ENCODE data around the gene LBHD2. TPM values are rescaled to one million over a fixed set of nuclear protein-coding genes. Genes with fewer than 3 reads are reported as not detected.

LBHD2 gene
- total and polyA plus RNA-seq, 2 of the 8 experiments (the other 6 are each of a cell fraction or from before 2014, with no cell fraction given): not detected

- Histone ChIP-seq H2BK120ac (replicated peaks; ENCODE audit: low read depth, low read length) (no peak overlapping the region), H4K8ac (ENCODE audit: extremely low read depth, insufficient read depth, low read length) (no peak overlapping the region; the same call in 1 of the 2 replicates), H2BK20ac (ENCODE audit: low read length) (no peak overlapping the region), H3K4me1 (replicated peaks in 1 of 4; ENCODE audit: control insufficient read depth in 3 of 4, insufficient read depth in 4 of 4, low read length in 3 of 4) (peaks cover 0 to 6% (median 0%) of the 10 kb centered on the region in 4 experiments; a peak in 2 of 7 replicates), H3K9me3 (ENCODE audit: insufficient read depth in 2 of 2, low read depth in 1 of 2, low read length in 1 of 2) (no peaks in the 10 kb centered on the region), H3K4me3 (ENCODE audit: extremely low read depth in 1 of 4, insufficient read depth in 2 of 4, low read depth in 3 of 4, low read length in 4 of 4) (no peak overlapping the region), H3K18ac (ENCODE audit: extremely low read depth, low read length) (no peak overlapping the region), H2BK15ac (ENCODE audit: low read length) (no peak overlapping the region), H2BK12ac (ENCODE audit: low read depth, low read length) (no peak overlapping the region), H3K4me2 (ENCODE audit: insufficient read depth in 1 of 2, low read depth in 2 of 2, low read length in 2 of 2) (no peak overlapping the region), H3K56ac (replicated peaks; ENCODE audit: insufficient read length, low read depth, low read length) (no peak overlapping the region), H3K27me3 (replicated peaks in 1 of 4; ENCODE audit: control insufficient read depth in 3 of 4, extremely low read depth in 1 of 4, insufficient read depth in 3 of 4, low read length in 3 of 4) (peaks cover 0 to 9% (median 2%) of the 10 kb centered on the region in 4 experiments; a peak in 1 of 7 replicates), H2BK5ac (ENCODE audit: low read depth, low read length) (no peak overlapping the region), H3K14ac (ENCODE audit: insufficient read length) (no peak overlapping the region), H3K79me2 (ENCODE audit: control insufficient read depth in 1 of 2, insufficient read depth in 2 of 2, low read length in 2 of 2) (no peaks in the 10 kb centered on the region), H3K79me1 (ENCODE audit: low read depth, low read length) (no peaks in the 10 kb centered on the region), H4K20me1 (replicated peaks in 1 of 2; ENCODE audit: control insufficient read depth in 1 of 2, insufficient read depth in 2 of 2, low read length in 2 of 2) (no peaks in the 10 kb centered on the region), H4K91ac (replicated peaks; ENCODE audit: insufficient read length, low read length) (no peak overlapping the region), H3K27ac (ENCODE audit: low read depth, low read length) (no peak overlapping the region), H3K23me2 (ENCODE audit: low read depth, low read length) (peaks cover 6% of the 10 kb centered on the region; the same call in 1 of the 2 replicates), H2AFZ (ENCODE audit: low read length) (no peak overlapping the region), H3K23ac (ENCODE audit: insufficient read length) (no peak overlapping the region), H3K4ac (replicated peaks; ENCODE audit: insufficient read length, low read depth, low read length) (no peak overlapping the region), H3K36me3 (ENCODE audit: control insufficient read depth in 2 of 4, insufficient read depth in 4 of 4, low read length in 3 of 4) (no peaks in the 10 kb centered on the region), H4K5ac (ENCODE audit: insufficient read length, low read depth, low read length) (no peak overlapping the region), H2AK5ac (ENCODE audit: low read depth, low read length) (no peak overlapping the region), H3K9ac (replicated peaks in 1 of 4; ENCODE audit: extremely low read depth in 1 of 4, low read depth in 3 of 4, low read length in 3 of 4) (no peak overlapping the region)
- 89% methylated on average over 28 of the region's 32 CpGs; no CpG with 5 or more reads in 1 of the 2 experiments for WGBS, 2 experiments (ENCODE audit: extremely low coverage in 1 of 2, insufficient coverage in 1 of 2, insufficient read length in 1 of 2, insufficient replicate concordance in 2 of 2, low coverage in 1 of 2, low lambda C conversion rate in 2 of 2, missing lambda C conversion rate in 1 of 2)
- ChIA-PET POLR2A (ENCODE audit: partially characterized antibody) (no interaction called here), CTCF (ENCODE audit: partially characterized antibody) (interaction anchor here (1.1 to 1.9 kb wide), 3 partner anchors 12 to 71 kb away, joined by 3 to 4 read pairs (median 3); no protein-coding TSS in a partner anchor)
- FAIRE-seq (no peak), DNase-seq (ENCODE audit: low read depth in 1 of 2, low spot score in 2 of 2) (no peak)
- no peak for TF ChIP-seq FOSL1 (IDR thresholded peaks at IDR 0.05; ENCODE audit: insufficient read depth, low read depth, low read length)
- no peak for TF ChIP-seq USF2 (IDR thresholded peaks at IDR 0.05; ENCODE audit: low read length)
- TF ChIP-seq KDM5A (IDR thresholded peaks at IDR 0.05; ENCODE audit: low read length): no peak
- TF ChIP-seq SUZ12 (IDR thresholded peaks at IDR 0.05; ENCODE audit: low read length): no peak
- TF ChIP-seq POLR2A (IDR thresholded peaks at IDR 0.05; ENCODE audit: control extremely low read depth in 1 of 2, low read depth in 2 of 2, low read length in 2 of 2): no peak
Measured at GRCh38 chr14:103071544-103072251, 12.3 kb upstream of the LBHD2 start.
